HG02763 (cell line): Measurements from ENCODE around the gene CDH22.

Experiments
- ATAC-seq: cut with Tn5 transposase; IDR thresholded peaks from one replicate; pipeline ENCODE4 v1.9.1; 2021; ENCODE audit warnings: mild to moderate bottlenecking, moderate library complexity; ENCODE audit not compliant: unreplicated experiment

CDH22 gene

GRCh38 chr20:46344488-46345162 lies 36.3 kb upstream of the CDH22 start:
- ATAC-seq: no peak

GRCh38 chr20:46343975-46344357 lies 35.7 kb upstream of the CDH22 start:
- no peak for ATAC-seq

DNA sequence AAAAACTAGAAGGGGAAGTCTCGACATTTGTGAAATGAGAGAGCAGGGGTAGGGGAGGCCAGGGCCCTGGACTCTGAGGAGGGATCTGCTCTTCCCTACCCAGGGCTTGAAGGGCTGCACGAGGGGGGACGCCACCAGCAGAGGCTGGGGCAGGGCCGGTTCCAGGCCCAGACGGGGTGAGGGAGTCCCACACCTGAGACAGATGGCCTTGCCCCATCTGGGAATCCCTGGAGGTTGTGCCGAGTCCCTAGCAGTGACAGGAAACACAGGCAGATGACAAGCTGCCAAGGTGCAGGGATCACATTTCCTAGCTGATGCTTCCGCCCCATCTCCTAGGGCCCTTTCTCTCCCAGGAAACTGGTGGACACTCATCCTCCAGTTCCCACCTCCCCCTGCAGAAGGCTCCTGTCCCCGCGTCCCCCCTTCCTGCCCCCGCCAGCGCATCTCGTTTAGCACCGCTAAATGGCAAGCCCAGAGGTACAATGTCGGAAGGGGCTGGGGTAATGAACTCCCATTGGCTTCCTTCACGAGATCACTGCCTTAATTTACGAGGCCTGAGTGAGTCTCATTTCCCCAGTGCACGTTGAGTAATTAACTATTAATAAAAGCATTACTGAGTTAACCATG lies 35.2 kb upstream of the CDH22 start:
- ATAC-seq: no peak

GRCh38 chr20:46342451-46343347 lies 34.4 kb upstream of the CDH22 start:
- no peak for ATAC-seq

DNA sequence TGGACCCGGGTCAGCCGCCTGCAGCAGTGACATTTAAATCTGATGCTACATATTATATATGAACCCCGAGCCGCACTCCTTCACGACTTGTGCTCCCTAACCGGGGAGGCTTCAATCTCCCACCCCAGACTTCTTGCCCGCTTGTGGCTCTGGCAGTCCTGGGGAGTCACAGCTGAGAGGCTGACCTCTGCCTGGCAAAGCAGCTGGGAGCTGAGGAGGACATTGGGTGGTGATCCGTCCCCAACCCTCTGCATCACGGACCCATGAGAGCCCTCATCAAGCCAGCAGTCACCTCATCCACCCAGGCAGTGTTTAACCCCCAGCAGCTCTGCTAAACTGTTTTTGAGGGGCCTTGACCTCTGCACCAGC lies 33.7 kb upstream of the CDH22 start:
- no peak for ATAC-seq

DNA sequence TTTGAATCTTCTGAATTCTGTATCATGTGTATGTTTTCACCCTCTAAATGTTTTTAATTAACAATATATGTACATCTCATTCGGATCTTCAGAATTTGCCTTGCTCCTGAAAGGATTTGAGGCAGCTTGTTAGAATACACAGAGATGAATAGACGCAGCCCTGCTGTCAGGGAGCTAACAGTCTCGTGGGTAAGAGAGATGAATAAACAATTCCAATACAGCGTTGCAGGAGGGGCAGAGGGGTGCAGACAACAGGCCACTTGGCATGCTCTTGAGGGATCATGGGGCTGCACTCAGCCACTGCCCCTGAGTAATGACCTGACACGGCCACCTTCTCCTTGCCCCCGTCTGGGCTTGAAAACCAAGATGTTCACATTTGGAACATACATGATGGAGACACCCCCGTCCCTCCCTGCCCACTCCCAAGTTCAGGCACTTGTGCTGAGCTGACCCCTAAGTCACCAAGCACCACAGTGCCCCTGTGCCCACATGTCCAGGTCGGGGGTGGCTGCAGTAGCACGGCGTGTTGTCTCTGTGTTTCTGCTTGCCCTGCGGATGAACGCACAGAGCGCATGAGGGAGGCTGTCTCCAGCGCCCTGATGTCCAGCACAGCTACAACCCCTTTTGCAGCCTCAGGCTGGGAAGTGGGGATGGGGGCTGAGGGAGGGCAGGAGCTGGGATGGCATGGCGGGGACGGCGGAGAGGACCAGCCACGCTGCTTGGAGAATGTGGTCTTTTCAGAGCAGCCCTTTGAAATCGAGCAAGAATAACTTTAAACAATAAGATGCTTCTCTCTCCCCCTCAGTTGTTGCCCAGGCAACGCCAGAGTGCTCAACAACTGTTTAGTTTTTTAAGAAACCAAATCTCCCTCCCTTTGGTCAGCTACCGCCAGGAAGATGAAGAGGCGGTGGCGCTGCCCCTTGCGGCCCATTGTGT lies 33.0 kb upstream of the CDH22 start:
- no peak for ATAC-seq

- ATAC-seq: no peak
Measured at GRCh38 chr20:46339037-46339436, 30.7 kb upstream of the CDH22 start.

GRCh38 chr20:46336735-46337134 lies 28.4 kb upstream of the CDH22 start:
- ATAC-seq: no peak

GRCh38 chr20:46334303-46334904 lies 26.1 kb upstream of the CDH22 start:
- ATAC-seq: no peak

DNA sequence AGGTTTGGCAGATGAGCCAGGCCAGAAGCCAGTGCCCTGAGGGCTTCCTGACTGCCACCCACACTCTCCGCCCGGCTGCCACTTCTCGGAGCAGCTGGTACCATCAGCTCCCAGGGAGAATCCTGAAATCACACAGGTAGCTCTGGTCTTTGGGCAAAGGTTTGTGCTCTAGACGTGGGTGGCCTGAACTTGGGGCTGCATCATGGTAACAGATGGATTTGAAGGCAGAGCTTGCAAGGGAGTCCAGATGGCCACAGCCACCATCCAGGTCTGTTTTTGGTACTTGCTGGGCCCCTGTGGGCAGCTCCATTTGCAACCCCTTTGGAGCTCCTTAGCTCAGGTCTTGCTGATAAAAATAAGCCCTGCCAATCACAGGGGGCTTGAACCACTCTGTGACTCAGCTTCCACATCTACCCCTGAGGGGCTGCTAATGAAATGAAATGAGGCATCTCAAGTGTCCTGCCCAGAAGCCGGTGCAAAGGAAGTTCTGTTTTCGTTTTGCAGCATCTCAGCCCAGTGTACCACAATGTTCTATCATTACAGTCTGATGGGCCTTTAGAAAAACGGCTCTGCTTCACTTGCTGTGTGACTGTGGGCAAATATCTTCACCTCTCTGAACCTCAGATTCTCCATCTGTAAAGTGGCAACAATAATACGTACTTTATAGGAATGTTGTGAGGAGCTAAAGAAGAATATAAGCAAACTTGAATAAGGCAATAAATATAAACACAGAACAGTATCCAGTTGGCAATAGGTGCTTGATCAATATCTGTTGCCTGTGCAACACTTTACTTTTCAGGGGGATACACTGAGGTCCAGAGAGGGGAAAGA lies 25.1 kb upstream of the CDH22 start:
- ATAC-seq: no peak

- no peak for ATAC-seq
Measured at GRCh38 chr20:46332373-46333160, 24.3 kb upstream of the CDH22 start.

- no peak for ATAC-seq
Measured at GRCh38 chr20:46331611-46332361, 23.5 kb upstream of the CDH22 start.

- no peak for ATAC-seq
Measured at GRCh38 chr20:46330831-46331371, 22.6 kb upstream of the CDH22 start.

DNA sequence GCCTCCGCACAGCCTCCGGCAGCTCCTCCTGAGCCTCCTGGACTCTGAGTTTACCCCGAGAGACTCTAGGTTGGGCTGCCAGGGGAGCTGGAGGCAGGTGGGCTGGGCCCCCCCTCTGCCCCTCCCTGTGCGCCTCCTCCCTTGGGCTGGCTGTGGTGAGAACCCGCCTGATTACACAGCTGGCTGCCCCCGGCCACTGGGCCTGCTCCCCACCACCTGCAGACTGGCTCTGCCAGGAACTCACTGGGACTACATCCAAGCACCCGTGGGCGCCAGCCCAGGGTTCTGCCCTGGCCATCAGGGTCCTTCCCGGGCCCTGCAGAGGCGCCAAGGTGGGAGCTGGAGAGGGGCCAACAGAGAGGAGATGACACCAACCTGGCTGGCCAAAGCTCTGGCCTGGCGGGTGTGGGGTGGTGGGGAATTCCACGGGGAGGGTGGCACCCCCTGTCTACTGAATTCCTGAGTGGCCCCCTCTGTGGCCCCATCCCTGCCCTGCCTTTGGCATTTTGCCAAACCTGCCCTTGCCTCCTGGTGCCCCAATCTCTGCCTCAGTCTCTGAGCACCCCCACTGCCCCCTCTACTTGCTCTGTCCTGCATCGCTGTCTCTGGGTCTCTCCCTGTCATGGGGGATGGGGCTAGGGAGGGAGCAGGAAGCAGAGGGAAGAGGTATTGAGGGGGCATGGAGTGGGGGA lies 21.9 kb upstream of the CDH22 start:
- ATAC-seq: no peak

DNA sequence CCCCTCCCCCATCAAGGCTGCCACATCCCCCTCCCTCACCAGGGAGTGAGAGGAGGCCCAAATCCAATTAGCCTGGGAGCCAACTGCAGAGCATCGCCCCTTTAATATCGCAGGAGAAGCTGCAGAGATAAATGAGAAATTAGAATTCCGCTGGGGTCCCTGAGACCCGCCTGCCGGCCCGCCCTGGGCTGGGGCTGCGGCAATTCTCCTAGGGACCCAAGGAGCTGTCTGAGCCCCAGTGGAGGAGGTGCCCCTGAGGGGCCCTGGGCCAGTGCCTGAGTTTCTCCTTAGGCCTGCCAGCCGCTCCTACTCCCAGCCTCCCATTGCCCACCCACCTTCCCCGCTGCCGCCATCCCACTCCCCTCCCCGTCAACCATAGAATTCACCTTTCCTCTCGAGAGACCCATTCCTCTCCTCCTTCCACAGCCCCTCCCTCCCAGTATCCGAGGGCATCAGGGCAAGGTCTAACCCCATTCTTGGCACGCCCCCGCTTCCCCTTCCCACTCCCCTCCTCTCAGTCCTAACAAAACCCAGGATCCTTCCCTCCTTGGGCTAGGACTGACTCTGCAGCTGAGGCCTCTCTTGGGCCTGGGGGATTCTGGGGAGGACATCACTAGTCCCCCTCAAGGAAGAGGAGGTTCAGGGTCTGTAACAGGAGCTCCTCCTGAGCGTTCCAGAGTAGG lies 20.0 kb upstream of the CDH22 start:
- no peak for ATAC-seq

GRCh38 chr20:46327557-46327956 lies 19.3 kb upstream of the CDH22 start:
- ATAC-seq: no peak

DNA sequence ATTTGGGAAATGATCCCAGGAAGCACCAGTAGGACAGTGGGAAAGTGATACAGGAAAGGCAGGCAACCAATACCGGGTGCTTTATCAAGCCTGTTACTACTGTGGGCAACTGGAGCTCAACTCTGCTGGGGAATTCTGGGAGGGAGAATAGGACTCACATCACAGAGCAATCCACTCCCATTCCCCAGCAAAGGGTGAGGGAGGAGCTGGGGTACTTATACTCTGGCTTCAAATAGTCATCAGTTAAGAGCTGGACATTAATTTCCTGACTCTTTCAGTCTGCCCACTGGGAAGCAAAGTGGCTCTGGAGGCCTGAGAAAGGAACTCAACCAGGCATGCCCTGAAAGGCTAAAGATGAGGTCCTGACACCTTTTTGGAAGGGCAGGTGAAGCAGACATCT lies 17.5 kb upstream of the CDH22 start:
- ATAC-seq: no peak
